GM23338 (cell line): Measurements from ENCODE around the gene BANP. TPM values are rescaled to one million over a fixed set of nuclear protein-coding genes. Genes with fewer than 3 reads are reported as not detected.
"Not testable (repeated sequence)": the region's sequence is repeated elsewhere in the genome, so short reads cannot be mapped to it uniquely, and the experiment has no call there.

ENCODE experiments used
- ATAC-seq: fragments of 200-7000 bp; cut with Tn5 transposase; 3 replicates; pipeline ENCODE4 v1.9.1; 2020
- DNase-seq: peaks from one replicate; pipeline ENCODE4 v3.0.0-alpha.2; 2015; ENCODE audit warnings: low spot score
- H2AFZ ChIP-seq: fragments of 200-600 bp; sonication (generic); 2 replicates; pipeline ENCODE4 v1.8.0; 2016; ENCODE audit warnings: antibody characterized with exemption, mild to moderate bottlenecking, moderate library complexity
- H3F3A ChIP-seq: fragments of 200-600 bp; sonication (generic); replicated peaks from 2 replicates; pipeline ENCODE4 v1.8.0; 2017; ENCODE audit warnings: antibody characterized with exemption, mixed run types, low read depth
- H3K27ac ChIP-seq: fragments of 200-600 bp; sonication (generic); 2 replicates; pipeline ENCODE4 v1.6.1; 2016; ENCODE audit warnings: low read depth
- H3K27me3 ChIP-seq: fragments of 200-600 bp; sonication (generic); 2 replicates; pipeline ENCODE4 v1.8.0; 2016; ENCODE audit warnings: mild to moderate bottlenecking, mixed run types, moderate library complexity; ENCODE audit not compliant: insufficient read depth
- H3K36me3 ChIP-seq: fragments of 200-600 bp; sonication (generic); 2 replicates; pipeline ENCODE4 v1.8.0; 2016; ENCODE audit warnings: mild to moderate bottlenecking; ENCODE audit not compliant: insufficient read depth
- H3K4me1 ChIP-seq: fragments of 200-600 bp; sonication (generic); 2 replicates; pipeline ENCODE4 v1.8.0; 2016; ENCODE audit warnings: mild to moderate bottlenecking, moderate library complexity; ENCODE audit not compliant: insufficient read depth
- H3K4me2 ChIP-seq: fragments of 200-600 bp; sonication (generic); 2 replicates; pipeline ENCODE4 v1.7.1; 2017; ENCODE audit warnings: mixed run types
- H3K4me3 ChIP-seq: fragments of 200-600 bp; sonication (generic); 2 replicates; pipeline ENCODE4 v1.6.1; 2016; ENCODE audit warnings: mixed run types
- H3K79me2 ChIP-seq: fragments of 200-600 bp; sonication (generic); replicated peaks from 2 replicates; pipeline ENCODE4 v1.8.0; 2017; ENCODE audit warnings: mild to moderate bottlenecking; ENCODE audit not compliant: insufficient read depth
- H3K9me2 ChIP-seq: fragments of 200-600 bp; sonication (generic); 2 replicates; pipeline ENCODE4 v1.8.0; 2017; ENCODE audit not compliant: insufficient read depth
- H4K20me1 ChIP-seq: fragments of 200-600 bp; sonication (generic); replicated peaks from 2 replicates; pipeline ENCODE4 v1.8.0; 2017; ENCODE audit warnings: mild to moderate bottlenecking; ENCODE audit not compliant: insufficient read depth
- H3K27ac Mint-ChIP-seq: 2 replicates; pipeline ENCODE4 v1.8.0; 2020; ENCODE audit warnings: inconsistent platforms, mild to moderate bottlenecking, moderate library complexity, mixed read lengths
- H3K27me3 Mint-ChIP-seq: 3 replicates; pipeline ENCODE4 v1.8.0; 2022; ENCODE audit warnings: low read depth, mild to moderate bottlenecking, moderate library complexity, mixed read lengths, inconsistent platforms; ENCODE audit not compliant: insufficient read depth, poor library complexity
- H3K36me3 Mint-ChIP-seq: 3 replicates; pipeline ENCODE4 v1.8.0; 2021; ENCODE audit warnings: low read depth, mild to moderate bottlenecking, inconsistent platforms, moderate library complexity, mixed read lengths
- H3K4me1 Mint-ChIP-seq: 3 replicates; pipeline ENCODE4 v1.8.0; 2020; ENCODE audit warnings: mild to moderate bottlenecking, inconsistent platforms, mixed read lengths
- H3K4me3 Mint-ChIP-seq: 3 replicates; pipeline ENCODE4 v1.8.0; 2021; ENCODE audit warnings: moderate library complexity, mild to moderate bottlenecking, inconsistent platforms, mixed read lengths
- H3K9me3 Mint-ChIP-seq: 3 replicates; pipeline ENCODE4 v1.8.0; 2020; ENCODE audit warnings: moderate library complexity, mild to moderate bottlenecking, inconsistent platforms, mixed read lengths
- polyA plus RNA-seq: library from polyadenylated mRNA; unstranded; fragments of >200 nt; fragmentation: Nextera tagmentation; extraction: Ambion mirVana; gene quantifications from 2 replicates; pipeline ENCODE4 v1.2.1, GENCODE V29; 2016
- total RNA-seq: library from RNA; depleted of rRNA; stranded (reverse); fragments of >200 nt; shearing (Covaris generic); gene quantifications from 2 replicates; pipeline ENCODE4 v1.2.3, GENCODE V29; 2014

Gene BANP
- total and polyA plus RNA-seq, 2 experiments from 2014 or later = 22.3 to 48.0 TPM

DNA sequence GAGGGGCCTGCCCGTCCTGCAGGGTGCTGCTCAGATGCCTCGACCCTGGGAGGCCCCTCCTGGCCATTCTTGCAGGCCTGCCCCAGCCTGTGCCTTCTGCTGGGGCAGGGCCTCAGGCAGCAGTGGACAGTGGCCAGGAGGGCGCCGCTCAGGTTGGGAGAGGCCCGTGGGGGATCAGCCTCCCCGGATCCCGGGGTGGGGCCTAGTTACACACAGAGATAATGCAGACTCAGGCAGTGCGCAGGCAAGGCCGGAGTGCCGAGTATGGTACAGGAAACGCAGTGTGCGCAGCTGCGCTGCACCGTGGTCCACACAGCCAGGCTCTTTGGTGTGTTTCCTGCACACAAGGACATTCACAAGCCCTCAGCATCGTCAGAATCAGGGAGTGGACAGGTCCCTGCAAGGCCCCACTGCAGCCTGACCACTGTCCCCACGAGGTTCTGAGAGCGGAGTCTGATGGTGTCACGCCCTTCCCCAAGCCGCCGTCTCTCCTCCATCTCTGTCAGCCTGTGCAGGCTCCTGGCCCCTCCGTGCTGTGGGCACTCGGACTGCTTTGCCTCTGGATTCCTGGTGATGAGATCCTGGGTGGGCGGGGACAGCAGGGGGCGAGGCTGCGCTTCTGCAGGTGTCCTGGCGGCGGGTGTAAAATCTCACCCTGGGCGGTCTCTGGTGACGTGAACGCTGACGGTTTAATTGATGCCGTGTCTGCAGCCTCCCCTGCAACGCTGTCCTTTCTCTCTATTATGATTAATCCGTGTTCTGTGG lies 141.7 kb downstream of the BANP start:
- H3K4me3 ChIP-seq, H3K36me3 ChIP-seq, ATAC-seq, H3K4me1 ChIP-seq, H3K27ac Mint-ChIP-seq, H2AFZ ChIP-seq, H3K36me3 Mint-ChIP-seq, H3K27me3 Mint-ChIP-seq, H3K27ac ChIP-seq, H3K27me3 ChIP-seq, H3K79me2 ChIP-seq, H3F3A ChIP-seq, H3K9me2 ChIP-seq, H3K4me1 Mint-ChIP-seq, H3K4me2 ChIP-seq, H4K20me1 ChIP-seq, H3K4me3 Mint-ChIP-seq, DNase-seq: not testable (repeated sequence)
- H3K9me3 Mint-ChIP-seq = peaks cover 17% of the 10 kb centered on the region

DNA sequence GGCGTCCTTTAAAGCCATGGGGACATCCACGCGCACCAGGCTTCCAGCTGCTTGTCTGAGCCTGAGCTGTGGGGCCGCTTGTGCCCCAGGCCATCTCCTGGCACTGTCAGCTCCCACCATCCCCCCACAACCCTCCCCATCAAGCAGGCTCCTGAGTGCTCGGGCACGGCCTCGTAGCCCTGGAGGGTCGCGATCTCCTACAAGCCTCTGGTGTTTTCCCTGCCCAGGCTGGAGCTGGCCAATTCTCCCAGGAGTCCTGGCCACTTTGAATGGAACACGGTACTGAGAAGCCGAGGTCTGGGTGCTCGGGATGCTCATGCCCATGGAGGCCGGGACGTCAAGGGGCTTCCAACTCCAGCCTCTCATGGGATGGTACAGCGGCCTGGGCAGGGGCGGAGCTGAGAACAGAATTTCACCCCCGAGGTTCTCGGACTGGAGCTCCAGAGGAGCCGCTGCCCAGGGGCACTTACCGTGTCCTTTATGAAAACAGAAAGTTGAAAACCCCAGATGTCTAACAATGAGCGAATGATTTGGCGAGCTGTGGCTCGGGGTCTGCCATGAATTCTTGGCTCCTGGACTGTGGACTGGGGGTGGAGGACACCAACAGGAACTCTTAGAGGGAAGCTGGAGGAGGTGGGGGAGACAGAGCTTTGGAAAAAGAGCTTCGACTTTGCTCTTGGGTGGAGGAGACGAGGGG lies 142.5 kb downstream of the BANP start:
- not testable (repeated sequence) for H3K27me3 Mint-ChIP-seq, H3K4me3 Mint-ChIP-seq, H4K20me1 ChIP-seq, H3K27me3 ChIP-seq, ATAC-seq, H2AFZ ChIP-seq, H3K4me2 ChIP-seq, H3K36me3 Mint-ChIP-seq, H3K79me2 ChIP-seq, H3K27ac Mint-ChIP-seq, H3K27ac ChIP-seq, H3K4me3 ChIP-seq, H3K9me2 ChIP-seq, DNase-seq, H3K4me1 Mint-ChIP-seq, H3F3A ChIP-seq, H3K4me1 ChIP-seq, H3K36me3 ChIP-seq
- H3K9me3 Mint-ChIP-seq = peaks cover 25% of the 10 kb centered on the region

DNA sequence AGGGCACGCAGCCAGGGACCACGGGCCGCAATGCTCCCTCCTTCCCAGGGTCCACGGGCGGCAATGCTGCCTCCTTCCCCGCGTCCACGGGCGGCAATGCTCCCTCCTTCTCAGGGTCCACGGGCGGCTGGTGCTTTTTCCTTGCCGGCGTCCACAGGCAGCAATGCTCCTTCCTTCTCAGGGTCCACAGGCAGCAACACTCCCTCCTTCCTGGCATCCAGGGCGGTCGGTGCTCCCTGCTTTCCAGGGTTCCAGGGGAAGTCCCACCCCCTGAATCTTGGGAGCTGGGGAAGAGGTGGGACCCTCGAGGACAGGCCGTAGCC lies 143.0 kb downstream of the BANP start:
- not testable (repeated sequence) for ATAC-seq, H3K36me3 ChIP-seq, H3K4me3 Mint-ChIP-seq, H3K27ac ChIP-seq, H3K79me2 ChIP-seq, H4K20me1 ChIP-seq, H2AFZ ChIP-seq, H3K27me3 Mint-ChIP-seq, H3K27ac Mint-ChIP-seq, DNase-seq, H3K27me3 ChIP-seq, H3K4me1 Mint-ChIP-seq, H3K4me1 ChIP-seq, H3F3A ChIP-seq, H3K36me3 Mint-ChIP-seq, H3K4me3 ChIP-seq, H3K4me2 ChIP-seq, H3K9me2 ChIP-seq
- H3K9me3 Mint-ChIP-seq = peaks cover 28% of the 10 kb centered on the region

DNA sequence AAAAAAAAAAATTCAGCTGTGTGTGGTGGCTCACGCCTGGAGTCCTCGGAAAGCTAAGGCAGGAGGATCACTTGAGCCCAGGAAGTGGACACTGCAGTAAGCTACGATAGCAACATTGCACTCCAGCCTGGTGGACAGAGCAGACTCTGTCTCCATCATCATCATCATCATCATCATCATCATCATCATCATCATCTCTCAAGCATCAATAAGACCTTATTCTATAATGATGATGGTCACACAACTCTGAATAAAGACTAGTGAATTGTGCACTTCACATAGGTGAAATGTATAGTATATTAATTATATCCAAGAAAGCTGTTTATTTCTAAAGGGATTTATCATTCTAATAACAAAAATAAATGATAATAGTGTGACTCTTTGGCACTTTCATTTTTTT lies 143.7 kb downstream of the BANP start:
- not testable (repeated sequence) for H3K4me1 Mint-ChIP-seq, H3K4me1 ChIP-seq, DNase-seq, H3K4me3 ChIP-seq, H3K27me3 Mint-ChIP-seq, H3K4me2 ChIP-seq, H3F3A ChIP-seq, H3K36me3 Mint-ChIP-seq, H3K27ac ChIP-seq, H3K4me3 Mint-ChIP-seq, H3K27ac Mint-ChIP-seq, H2AFZ ChIP-seq, ATAC-seq, H3K9me2 ChIP-seq, H3K36me3 ChIP-seq, H3K79me2 ChIP-seq, H3K27me3 ChIP-seq, H4K20me1 ChIP-seq
- peaks cover 28% of the 10 kb centered on the region for H3K9me3 Mint-ChIP-seq
